ENCODE measurements around the gene PRKRA. TPM values are rescaled to one million over a fixed set of nuclear protein-coding genes. Genes with fewer than 3 reads are reported as not detected.
"Not testable (repeated sequence)": the region's sequence is repeated elsewhere in the genome, so short reads cannot be mapped to it uniquely, and the experiment has no call there.

Gene PRKRA
- total RNA-seq, 1 donor from 2014 or later: 79.3 TPM

- TF ChIP-seq POLR2A (IDR thresholded peaks at IDR 0.05) (no peak), POLR2AphosphoS5 (IDR thresholded peaks at IDR 0.05; ENCODE audit: insufficient read depth in 1 of 2, low read depth in 1 of 2) (no peak), CTCF (IDR thresholded peaks at IDR 0.05) (no peak)
- peaks cover 39% of the 10 kb centered on the region for H3K4me1 ChIP-seq
- intact Hi-C loops (cut with DNase I): no loop called here
- no peaks in the 10 kb centered on the region for H3K27me3 ChIP-seq
- no peak for DNase-seq (ENCODE audit: extremely low spot score in 2 of 2)
- H3K36me3 ChIP-seq: no peaks in the 10 kb centered on the region
- H3K4me3 ChIP-seq: no peak overlapping the region
- no peak overlapping the region for H3K27ac ChIP-seq
- H3K9me3 ChIP-seq: no peaks in the 10 kb centered on the region
Observed at GRCh38 chr2:178476477-178476876, 25.5 kb upstream of the PRKRA start.

- Histone ChIP-seq H3K9me3 (no peaks in the 10 kb centered on the region), H3K27ac (no peak overlapping the region), H3K4me1 (peaks cover 28% of the 10 kb centered on the region), H3K36me3 (no peaks in the 10 kb centered on the region), H3K27me3 (no peaks in the 10 kb centered on the region), H3K4me3 (no peak overlapping the region)
- intact Hi-C loops (cut with DNase I): no loop called here
- TF ChIP-seq POLR2AphosphoS5 (IDR thresholded peaks at IDR 0.05; ENCODE audit: insufficient read depth in 1 of 2, low read depth in 1 of 2) (no peak), CTCF (IDR thresholded peaks at IDR 0.05) (no peak), POLR2A (IDR thresholded peaks at IDR 0.05) (no peak)
- no peak for DNase-seq (ENCODE audit: extremely low spot score in 2 of 2)
Observed at GRCh38 chr2:178474560-178474959, 23.6 kb upstream of the PRKRA start.

- H3K27ac ChIP-seq: no peak overlapping the region
Observed at GRCh38 chr2:178473931-178474330, 23.0 kb upstream of the PRKRA start.

GRCh38 chr2:178473373-178473772 is 22.4 kb upstream of the PRKRA start:
- H3K9me3 ChIP-seq: no peaks in the 10 kb centered on the region
- no peaks in the 10 kb centered on the region for H3K27me3 ChIP-seq
- H3K27ac ChIP-seq: no peak overlapping the region
- no peak for DNase-seq (ENCODE audit: extremely low spot score in 2 of 2)
- no peak for TF ChIP-seq CTCF (IDR thresholded peaks at IDR 0.05)
- no peak for TF ChIP-seq POLR2AphosphoS5 (IDR thresholded peaks at IDR 0.05; ENCODE audit: insufficient read depth in 1 of 2, low read depth in 1 of 2)
- no peak for TF ChIP-seq POLR2A (IDR thresholded peaks at IDR 0.05)
- no peak overlapping the region for H3K4me3 ChIP-seq
- H3K36me3 ChIP-seq: peaks cover 0 to 6% of the 10 kb centered on the region in 2 donors
- intact Hi-C loops (cut with DNase I): no loop called here
- peaks cover 27% of the 10 kb centered on the region for H3K4me1 ChIP-seq

More at GRCh38 chr2:178473931-178474330, 23.0 kb upstream of the PRKRA start:
- Histone ChIP-seq H3K4me1 (peaks cover 27% of the 10 kb centered on the region), H3K4me3 (no peak overlapping the region), H3K9me3 (no peaks in the 10 kb centered on the region), H3K27me3 (no peaks in the 10 kb centered on the region), H3K36me3 (peaks cover 0 to 4% of the 10 kb centered on the region in 2 donors)
- intact Hi-C loops (cut with DNase I): no loop called here
- no peak for TF ChIP-seq POLR2A (IDR thresholded peaks at IDR 0.05)
- no peak for DNase-seq (ENCODE audit: extremely low spot score in 2 of 2)

GRCh38 chr2:178471313-178471712 is 20.3 kb upstream of the PRKRA start:
- H3K4me3 ChIP-seq; H3K27me3 ChIP-seq; H3K27ac ChIP-seq; DNase-seq (ENCODE audit: extremely low spot score in 2 of 2); H3K36me3 ChIP-seq; intact Hi-C loops (cut with DNase I); H3K9me3 ChIP-seq: not testable (repeated sequence)
- peaks cover 16% of the 10 kb centered on the region for H3K4me1 ChIP-seq

- Histone ChIP-seq H3K4me1 (peaks cover 8% of the 10 kb centered on the region), H3K9me3 (no peaks in the 10 kb centered on the region), H3K27me3 (no peaks in the 10 kb centered on the region), H3K4me3 (no peak overlapping the region), H3K36me3 (peaks cover 0 to 6% of the 10 kb centered on the region in 2 donors), H3K27ac (no peak overlapping the region)
- DNase-seq (ENCODE audit: extremely low spot score in 2 of 2): no peak
- intact Hi-C loops (cut with DNase I): no loop called here
- no peak for TF ChIP-seq CTCF (IDR thresholded peaks at IDR 0.05)
- TF ChIP-seq POLR2AphosphoS5 (IDR thresholded peaks at IDR 0.05; ENCODE audit: insufficient read depth in 1 of 2, low read depth in 1 of 2): no peak
- TF ChIP-seq POLR2A (IDR thresholded peaks at IDR 0.05): no peak
Observed at GRCh38 chr2:178469219-178469849, 18.4 kb upstream of the PRKRA start.
